Astrocyte of the spinal cord (primary cell): ENCODE data around the gene PLA2R1.

Experiments used
- DNase-seq: peaks from one replicate; pipeline ENCODE4 v3.0.0; 2011; ENCODE audit warnings: low read depth, low spot score
- H3K4me3 ChIP-seq: 2 replicates; pipeline ENCODE4 v1.5.1; 2011; ENCODE audit warnings: low read depth, mild to moderate bottlenecking, low read length, moderate library complexity
- CTCF ChIP-seq: IDR thresholded peaks from 2 replicates; pipeline ENCODE4 v1.5.1; 2012; ENCODE audit warnings: low read depth, mild to moderate bottlenecking, low read length, inconsistent platforms
- in situ Hi-C: cut with HindIII; loops from 2 replicates; pipeline ENCODE4 v1.10.0; 2017; ENCODE audit warnings: low sequenced_read_pairs

The PLA2R1 gene

GRCh38 chr2:160104115-160104514, 41.7 kb upstream of the PLA2R1 start:
- in situ Hi-C loops, result no loop called here

GRCh38 chr2:160097326-160097725, 34.9 kb upstream of the PLA2R1 start:
- no peak for DNase-seq
- no peak for TF ChIP-seq CTCF
- in situ Hi-C loops, result no loop called here
- no peak overlapping the region for H3K4me3 ChIP-seq

More at GRCh38 chr2:160104115-160104514, 41.7 kb upstream of the PLA2R1 start:
- no peak for DNase-seq
- no peak for TF ChIP-seq CTCF
- no peak overlapping the region for H3K4me3 ChIP-seq

GRCh38 chr2:160096409-160096808, 34.0 kb upstream of the PLA2R1 start:
- DNase-seq, result no peak
- in situ Hi-C loops, result no loop called here
- no peak for TF ChIP-seq CTCF
- H3K4me3 ChIP-seq, result no peak overlapping the region

- in situ Hi-C loops, result no loop called here
- TF ChIP-seq CTCF, result no peak
These were observed 30.0 kb upstream of the PLA2R1 start for GRCh38 chr2:160092445-160092844.

GRCh38 chr2:160091381-160091780, 29.0 kb upstream of the PLA2R1 start:
- in situ Hi-C loops, result no loop called here
- peak; percentile 46 for DNase-seq
- TF ChIP-seq CTCF, result no peak
- no peak overlapping the region for H3K4me3 ChIP-seq

More at GRCh38 chr2:160092445-160092844, 30.0 kb upstream of the PLA2R1 start:
- no peak overlapping the region for H3K4me3 ChIP-seq
- DNase-seq, result no peak

GRCh38 chr2:160087854-160088745, 25.7 kb upstream of the PLA2R1 start:
- in situ Hi-C loops, result no loop called here
- no peak overlapping the region for H3K4me3 ChIP-seq
- no peak for DNase-seq
- TF ChIP-seq CTCF, result peak; percentile 10
